NAMALWA (cell line): ENCODE data around the gene SH2D4B.

Source experiments
- DNase-seq: peaks from one replicate; pipeline ENCODE4 v3.0.0-alpha.2; 2015; ENCODE audit warnings: low spot score

Gene SH2D4B

DNA sequence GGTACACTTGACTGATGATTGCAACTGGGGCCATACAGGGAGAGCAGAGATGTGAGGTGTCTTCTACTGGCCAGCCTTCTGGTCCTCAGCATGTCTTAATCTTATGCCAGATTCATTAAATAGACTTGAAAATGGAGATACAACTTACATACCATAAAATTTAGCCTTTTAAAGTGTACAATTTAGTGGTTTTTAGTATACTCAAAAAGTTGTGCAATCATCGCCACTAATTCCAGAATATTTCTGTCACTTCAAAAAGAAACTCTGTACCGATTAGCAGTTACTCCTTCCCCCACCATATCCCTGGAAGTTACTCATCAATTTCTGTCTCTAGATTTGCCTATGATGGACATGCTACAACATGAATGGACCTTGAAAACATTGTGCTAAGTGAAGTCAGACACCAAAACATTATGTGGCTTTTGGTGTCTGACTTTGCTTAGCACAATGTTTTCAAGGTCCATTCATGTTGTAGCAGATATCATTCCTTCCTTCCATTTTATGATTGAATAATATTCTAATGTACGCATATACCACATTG, 53.0 kb downstream of the SH2D4B start:
- no peak for DNase-seq

DNA sequence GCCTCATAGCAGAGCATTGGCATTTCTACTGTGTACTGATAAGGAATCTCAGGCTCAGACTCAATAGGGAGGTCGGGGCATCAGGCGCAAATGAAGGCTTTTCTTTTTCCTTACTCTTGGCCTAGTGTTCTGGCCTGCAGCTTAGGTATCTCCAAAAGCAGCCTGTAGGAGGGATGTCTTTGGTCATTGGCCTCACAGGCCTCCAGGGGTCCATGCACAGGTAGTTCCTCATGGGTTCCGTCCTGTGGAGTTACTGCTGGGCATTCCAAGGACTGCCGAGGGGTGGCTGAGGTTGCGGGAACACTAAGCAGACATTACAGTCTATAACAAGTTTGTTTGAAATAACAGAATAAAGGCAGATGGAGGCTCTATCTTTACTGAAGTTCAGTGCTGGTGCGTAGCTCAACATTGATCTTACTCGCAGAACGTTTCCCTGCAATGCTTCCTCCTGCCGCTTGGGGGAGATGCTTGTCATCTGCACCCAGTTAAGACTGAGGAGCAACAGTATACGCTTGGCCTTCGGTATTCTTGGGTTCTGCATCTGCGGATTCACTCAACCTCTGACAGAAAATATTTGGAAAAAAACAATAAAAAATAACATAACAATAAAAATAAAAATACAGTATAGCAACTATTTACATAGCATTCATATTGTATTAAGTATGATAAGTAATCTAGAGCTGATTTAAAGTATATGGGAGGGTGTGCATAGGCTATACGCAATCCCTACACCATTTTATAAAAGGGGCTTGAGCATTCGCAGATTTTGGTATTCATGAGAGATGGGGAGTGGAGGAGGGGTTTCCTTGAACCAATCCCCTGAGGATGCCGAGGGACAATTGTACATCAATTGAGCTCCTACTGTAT, 58.9 kb downstream of the SH2D4B start:
- peak; percentile 60 for DNase-seq

DNA sequence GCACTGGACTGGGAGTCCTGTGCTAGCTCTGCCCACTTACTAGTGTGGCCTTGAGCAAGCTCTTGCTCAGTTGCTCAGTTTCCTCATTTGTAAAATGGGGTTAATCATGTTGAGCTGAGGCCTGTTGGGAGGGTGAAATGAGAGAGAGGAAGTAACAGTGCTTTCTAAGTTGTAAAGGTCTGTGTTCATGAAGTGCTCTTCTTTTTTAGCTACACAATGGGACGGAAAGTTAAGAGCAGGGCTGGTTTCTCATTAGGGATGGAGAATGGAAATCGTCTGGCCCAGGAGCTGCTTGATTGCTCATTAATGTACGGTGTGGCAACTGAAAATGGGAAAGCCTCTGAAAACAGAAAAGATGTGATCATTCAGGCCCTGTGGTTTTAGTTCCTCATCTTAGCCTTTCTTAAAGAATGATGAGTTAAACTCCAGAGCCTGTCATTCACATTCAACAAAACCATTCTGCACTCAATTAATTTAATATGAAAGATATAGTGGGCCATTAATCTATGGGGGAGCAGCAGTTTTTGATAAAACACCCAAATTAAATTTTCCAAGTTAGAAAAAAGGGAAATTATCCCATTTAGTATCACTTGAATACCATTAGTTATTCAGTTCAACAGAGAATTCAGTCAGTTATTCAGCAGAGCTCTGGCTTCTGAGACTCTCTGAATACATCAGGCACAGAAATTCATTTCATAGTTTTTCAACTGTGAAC, 60.5 kb downstream of the SH2D4B start:
- peak; percentile 11 for DNase-seq

DNA sequence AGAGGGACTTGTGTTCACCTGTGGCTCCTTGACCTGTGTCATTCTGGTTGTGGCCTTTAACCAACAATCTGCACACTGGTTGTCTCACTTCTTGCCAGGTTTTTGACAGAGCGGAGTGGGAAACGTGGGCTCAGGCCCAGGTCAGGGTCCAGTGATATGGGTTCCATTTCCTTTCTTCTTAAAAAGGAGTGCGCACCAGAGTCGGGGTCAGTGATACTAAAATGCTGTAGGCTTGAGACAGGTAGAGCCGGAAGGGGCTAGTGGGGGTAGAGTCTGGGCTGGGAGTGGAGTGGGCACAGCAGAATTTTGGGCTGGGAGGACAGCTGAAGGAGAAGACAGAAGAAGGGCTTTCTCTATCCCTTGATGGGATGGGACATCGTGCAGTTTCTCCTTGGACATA, 61.2 kb downstream of the SH2D4B start:
- DNase-seq, result no peak

DNA sequence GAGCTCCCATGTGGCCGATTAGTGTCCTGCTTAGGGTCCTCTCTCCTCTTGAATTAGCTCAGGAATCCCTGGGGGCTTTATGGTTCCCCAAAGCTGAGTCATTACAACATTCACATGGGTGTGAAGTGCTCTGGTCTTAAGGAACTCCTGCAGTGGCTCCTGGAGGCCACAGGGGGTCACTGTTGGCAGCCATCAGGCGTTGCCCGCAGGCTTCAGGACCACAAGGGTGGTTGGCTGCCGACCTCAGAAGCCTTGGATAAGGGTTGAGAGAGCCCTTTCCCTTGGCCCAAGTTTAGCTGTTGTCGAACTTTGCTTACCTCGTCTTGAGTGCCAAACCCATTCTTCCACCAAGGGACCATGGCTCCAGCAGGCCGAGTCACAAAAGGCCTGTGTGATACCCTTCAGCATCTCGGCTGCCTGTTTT, 61.7 kb downstream of the SH2D4B start:
- DNase-seq, result peak; percentile 63

DNA sequence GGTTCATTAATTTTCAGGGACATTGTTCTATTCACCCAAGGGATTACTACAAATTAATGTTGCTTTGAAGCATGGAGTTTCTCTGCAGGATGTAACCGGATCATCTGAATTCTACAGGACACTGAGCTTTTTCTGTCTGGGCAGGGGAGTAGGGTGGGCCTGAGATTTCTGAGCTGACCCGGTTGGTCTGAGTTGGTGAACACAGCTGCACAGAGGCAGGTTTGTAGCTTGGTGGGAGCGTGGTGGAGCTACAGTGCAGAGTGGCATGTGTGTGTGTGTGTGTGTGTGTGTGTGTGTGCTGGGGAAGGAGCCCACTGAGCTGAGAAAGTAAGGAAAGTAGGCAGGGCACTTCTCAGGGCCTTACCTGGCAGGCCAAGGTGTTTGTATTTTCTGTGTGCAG, 62.6 kb downstream of the SH2D4B start:
- DNase-seq, result no peak

DNA sequence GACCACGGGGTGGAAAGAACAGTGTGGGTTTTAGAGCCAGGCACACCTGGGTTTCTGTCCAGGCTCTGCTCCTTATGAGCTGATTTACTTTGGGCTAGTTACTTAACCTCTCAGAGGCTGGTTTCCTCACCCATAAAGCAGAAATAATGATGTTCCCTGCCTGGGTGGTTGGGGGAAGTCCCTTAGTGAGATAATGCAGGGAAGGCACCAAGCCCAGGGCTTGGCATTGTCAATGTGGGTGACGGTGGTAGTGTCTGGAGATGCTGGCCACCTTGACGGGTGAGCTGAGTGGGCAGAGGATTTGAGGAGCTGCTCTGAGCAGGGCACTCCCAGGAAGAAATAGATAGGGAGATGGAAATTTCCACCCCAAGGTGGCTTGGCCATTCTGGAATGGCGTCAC, 65.2 kb downstream of the SH2D4B start:
- DNase-seq, result no peak

DNA sequence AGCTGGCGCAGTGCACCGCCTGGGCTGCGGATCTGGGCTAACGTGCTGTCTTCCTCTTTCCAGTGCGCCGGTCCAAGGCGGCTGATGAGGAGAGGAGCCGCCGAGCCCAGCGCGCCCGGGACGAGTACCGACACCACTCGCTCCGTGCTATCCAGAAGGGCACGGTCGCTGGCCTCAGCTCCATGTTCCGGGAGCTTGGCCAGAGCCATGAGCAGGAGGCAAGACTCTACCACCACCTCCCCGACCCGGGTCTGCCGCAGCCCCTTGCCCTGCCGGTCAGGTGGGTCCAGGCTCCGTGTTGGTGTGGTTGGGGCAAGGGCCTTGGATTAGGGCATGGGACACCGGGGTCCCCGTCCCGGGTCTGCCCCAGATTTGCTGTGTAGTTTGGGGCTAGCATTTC, 65.8 kb downstream of the SH2D4B start:
- no peak for DNase-seq

DNA sequence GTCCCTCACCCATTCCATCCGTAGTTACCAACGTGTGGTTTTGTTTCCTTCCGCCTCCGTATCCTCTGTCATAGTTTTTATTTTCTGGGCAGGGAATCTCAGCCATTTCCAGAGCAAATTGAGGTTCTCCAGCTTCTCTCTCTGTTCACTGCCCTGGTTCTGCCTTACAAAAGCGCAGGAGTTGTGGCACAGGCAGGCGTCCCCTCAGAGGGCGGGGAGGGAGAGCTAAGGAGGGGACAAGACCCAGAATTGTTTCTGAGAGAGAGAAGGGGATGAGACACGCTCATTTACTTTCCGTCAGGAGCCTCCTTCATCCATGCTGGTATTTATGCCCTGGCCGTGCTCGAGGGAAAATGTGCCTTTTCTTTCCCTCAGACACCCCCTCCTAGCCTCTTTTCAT, 71.0 kb downstream of the SH2D4B start:
- DNase-seq, result no peak

DNA sequence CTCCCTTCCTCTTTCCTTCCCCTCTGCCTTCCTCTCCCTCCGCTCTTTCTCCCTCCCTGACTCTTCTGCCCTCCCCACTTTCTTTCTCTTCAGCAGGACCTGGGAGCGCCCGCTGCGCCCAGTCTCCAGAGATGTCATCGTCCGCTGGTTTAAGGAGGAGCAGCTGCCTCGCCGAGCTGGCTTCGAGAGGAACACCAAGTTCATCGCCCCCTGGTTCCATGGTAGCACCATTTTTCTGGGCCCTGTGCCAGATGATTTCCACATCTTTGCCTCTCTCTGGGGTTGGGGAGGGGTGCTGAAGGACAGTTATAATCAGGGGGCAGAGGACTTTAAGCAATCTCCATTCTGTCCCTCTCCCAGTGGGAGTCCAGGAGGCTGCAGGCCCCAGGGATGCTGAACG, 71.6 kb downstream of the SH2D4B start:
- DNase-seq, result no peak

DNA sequence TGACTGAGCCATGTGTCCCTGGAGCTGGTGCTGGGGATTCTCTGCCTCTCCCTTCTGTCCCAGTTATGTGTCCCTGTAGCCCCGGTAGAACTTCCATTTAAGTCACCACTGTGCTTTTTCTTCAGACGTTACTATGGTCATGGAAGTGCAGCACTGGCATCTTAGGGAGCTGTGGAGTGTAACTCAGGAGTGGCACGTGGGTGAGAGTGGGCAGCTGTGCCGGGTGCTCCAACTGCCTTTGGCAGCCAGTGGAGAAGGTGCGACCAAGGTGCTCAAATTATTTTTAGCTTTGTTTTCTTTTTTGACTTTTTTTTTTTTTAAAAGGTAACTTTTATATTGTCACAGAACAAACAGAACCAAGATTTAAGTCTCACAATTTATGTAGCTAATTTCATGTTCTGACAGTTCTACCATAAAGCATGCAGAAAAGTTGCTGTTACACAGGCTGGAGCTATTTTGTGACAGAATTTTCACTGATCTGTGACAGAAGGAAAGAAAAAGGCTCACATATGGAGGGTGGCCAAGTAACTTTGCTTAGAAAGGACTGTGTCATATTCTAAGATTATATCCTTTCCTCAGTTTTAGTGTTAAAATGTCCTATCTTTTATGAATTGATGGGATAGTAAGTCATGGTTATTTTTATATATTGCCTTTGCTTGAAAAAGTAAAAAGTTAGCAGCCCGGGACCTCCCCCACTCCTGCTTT, 73.9 kb downstream of the SH2D4B start:
- DNase-seq, result no peak

DNA sequence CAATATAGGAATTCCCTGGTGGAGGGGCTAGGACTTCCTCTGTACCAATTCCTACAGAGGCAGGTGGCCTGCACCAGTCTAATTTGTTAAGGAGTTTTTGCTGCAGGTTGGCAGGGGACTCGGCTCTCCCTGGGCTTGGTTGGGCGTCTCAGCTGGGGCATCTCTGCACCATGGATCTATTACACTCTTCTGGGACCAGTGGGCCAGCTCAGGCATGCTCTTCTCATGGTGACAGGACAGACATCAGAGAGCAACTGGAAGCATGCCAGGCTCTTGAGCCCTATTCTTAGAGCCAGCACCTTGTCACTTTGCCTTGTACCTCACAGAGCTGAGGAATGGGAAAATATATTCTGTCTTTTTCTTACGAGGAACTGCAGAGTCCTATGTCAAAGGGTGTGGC, 74.6 kb downstream of the SH2D4B start:
- no peak for DNase-seq

DNA sequence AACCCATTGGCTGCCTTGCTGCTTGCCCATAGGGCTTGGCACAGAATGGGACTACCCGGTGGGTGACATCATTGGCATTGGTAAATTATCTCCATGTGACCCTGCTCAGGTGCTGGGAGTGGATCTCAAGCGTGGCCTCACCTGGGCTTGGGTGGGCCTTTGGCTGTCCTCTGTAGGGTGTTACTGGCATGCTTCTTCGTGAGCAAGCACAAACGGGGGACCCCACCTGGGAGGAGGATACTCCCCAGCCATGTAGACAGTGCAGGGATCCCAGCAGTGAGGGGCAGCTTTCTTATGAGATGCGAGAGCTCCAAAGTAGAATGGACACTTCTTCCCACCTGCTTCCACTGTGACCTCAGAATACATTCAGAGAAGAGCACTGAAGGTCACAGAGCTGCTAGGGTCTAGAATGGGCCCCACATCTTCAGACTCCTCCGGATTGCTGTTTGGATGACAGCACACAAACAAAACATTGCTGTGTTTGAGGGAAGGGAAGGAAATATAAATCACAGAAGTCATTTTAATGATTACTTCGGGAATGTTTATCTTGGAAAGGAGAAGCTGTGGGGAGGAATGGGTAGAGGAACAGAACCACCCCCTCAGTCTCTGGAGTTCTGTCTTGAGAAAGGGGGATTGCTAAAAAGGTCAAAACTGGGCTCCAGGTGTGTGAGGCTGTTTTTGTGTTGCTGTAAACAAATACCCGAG, 75.9 kb downstream of the SH2D4B start:
- DNase-seq, result no peak

DNA sequence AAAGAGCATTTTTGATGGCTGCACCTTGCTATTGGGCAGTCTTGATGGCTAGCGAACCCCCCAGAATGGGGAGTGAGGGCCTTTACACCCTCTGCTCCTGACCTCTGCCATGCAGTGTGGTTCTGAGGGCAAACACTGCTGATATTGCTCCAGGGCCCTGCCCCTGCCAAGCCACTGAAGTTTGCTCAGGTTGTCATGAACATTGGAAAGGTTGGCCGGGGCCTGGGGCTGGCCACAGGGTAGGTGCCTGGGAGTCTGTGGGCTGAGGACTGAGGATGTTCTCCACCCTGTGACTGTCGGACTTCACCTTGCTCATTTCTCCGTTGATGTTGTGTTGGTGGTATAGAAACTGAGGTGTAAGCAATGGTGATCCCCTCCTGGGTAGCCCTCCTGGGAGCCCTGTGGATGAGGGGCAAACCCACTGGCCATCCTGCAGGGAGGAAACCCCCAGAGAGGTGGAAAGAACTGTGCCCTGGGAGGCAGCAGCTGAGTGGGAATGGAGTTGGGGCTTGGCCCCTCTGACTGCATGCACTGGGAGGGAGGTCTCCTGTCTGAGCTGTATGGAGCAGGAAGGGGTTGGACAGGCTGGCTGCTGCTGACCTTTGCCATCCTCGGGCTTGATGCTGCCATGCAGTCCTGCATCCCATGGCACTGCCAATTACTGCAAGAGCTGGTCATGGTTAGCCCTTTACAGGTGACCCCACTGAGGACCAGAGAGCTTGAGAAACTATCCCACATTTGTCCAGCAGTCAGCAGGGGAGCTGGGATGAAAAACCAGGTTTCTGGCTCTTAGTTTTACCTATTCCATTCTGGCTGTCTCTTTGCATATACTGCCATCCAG, 77.1 kb downstream of the SH2D4B start:
- no peak for DNase-seq

DNA sequence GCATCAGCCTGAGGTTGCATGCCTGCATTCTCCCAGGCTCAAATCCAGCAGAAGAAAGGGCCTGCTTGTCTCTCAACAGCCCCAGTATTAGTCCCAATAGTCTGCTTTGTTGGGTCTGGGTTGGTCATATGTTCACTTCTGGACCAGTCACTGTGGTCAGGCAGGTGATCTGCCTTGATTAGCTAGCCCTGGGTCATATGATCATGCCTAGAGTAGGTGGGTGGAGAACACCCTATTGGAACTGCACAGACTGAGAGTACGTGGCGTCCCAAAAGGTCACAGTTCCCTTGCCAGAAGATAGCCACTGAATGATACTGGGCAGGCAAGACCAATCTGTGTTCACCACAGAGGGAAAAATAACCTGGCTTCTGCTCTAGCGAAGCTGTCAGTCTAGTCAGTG, 80.1 kb downstream of the SH2D4B start:
- no peak for DNase-seq

DNA sequence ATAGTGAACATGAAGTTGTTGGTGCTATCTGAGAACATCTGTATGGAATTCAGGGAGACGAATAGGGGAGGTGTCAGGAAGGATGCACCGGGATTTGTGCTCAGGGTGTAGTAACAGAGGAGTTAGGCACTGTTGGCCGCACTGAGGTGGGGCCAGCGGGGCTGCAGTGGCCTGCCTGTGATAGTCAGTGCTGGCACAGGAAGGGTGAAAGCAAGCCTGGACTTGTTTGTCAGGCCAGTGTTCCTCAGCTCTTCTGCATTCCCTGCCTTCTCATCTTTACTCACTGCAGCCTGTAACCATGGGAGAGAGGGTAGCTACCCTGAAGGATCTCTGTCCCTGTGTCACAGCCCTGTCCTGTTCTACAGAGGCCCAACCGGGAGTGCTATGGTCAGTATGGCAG, 81.3 kb downstream of the SH2D4B start:
- no peak for DNase-seq

DNA sequence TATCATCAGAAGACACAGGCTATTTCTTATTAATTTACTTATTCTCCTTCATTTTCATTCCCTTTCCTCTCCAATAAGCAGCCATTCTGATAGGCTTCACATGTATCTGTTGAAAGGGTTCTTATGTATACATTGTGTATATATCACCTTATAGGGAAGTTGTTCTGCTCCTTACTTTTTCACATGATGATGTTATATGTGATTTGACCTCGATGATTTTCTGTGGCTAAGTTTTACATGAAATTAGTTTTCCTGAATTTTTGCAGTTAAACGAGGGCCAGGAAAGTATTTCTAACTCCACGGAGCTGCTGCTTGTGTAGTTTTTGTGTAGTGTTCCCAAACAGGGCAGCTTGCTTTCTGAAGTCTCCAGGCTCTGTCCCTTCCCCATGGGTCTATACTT, 84.5 kb downstream of the SH2D4B start:
- no peak for DNase-seq

DNA sequence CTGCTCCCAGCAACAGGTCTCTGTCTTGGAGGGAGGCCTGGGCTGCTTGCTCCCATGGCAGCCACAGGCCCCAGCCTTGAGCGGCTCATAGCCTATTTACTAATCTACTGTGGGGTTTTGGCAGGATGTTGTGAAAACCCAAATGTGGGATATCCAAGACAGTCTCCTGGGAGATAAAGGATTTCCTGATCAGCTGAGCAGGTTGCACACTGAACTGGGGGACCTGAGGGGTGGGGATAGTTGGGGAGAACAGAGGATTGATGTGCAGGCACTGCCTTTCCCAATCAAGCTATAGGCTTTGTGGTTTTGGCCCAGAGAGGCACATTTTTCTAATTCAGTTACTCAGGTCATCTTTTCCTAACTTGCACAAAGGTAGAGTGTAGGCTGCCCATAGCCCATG, 92.6 kb downstream of the SH2D4B start:
- no peak for DNase-seq

DNA sequence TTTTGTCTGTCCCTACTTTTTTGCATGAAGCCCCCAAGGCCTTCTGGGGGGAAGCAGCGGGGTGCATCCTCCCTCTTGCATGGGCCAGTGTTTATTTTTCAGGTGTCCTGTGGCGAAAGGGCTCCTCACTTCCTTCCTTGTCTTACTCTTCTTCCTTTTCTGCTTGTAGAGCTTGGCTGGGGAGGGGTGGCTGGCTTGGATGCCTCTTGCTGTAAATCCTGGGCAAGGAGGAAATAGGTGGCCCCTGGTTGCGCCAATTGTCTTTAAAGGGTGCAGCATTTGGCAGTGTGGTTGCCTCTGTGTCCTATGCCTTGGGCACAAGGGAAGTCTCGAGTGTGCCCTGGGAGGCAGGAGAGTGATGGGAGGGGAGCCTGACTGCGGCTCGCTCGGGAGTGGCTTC, 95.0 kb downstream of the SH2D4B start:
- DNase-seq, result no peak

DNA sequence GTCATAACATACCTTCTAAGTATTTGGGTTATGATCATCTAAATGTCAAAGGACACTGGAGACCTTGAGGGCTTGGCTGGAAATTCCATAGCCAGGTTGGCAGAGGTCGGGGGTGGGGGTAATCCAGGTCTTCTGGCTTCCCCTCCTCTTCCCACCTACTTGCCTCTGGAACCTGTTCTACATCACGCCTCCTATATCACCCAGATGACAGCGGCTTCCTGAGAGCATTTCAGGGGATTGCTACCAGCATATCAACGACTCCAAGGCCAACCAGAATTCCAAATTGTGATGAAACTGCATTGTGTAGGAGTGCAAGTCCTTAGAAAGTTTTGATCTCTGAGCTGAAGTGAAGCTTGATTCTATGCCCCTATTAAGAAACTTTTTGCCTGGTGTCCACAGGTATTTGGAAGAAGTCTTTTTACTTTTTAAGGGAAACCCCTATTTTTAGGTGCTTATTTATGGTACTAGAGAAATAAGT, 95.7 kb downstream of the SH2D4B start:
- DNase-seq, result no peak

DNA sequence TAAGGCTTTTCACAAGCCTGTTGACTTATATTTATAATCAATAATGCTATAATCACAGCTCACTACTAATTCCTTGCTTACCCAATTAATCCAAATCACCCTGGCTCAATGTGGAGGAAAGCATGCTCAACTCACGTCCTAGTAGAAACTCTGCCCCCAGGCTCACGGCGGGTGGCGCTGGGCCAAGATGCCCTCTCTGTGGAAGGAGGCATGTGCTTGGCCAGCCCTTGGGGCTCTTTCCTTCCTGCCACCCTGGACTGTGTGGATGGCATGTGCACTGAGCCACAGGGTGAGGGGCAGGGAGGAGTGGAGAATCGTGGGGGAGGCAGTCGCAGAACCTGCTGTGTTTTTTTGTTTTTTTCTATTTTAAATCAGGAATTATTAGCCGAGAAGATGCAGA, 96.2 kb downstream of the SH2D4B start:
- DNase-seq, result no peak
